ENCODE data around the gene PLCH1. TPM values are rescaled to one million over a fixed set of nuclear protein-coding genes. Genes with fewer than 3 reads are reported as not detected.

Gene PLCH1
- total and polyA plus RNA-seq, 9 of the 15 experiments (the other 6 are each of a cell fraction or from before 2014, with no cell fraction given): 0.17 to 0.62 (median 0.40) TPM

DNA sequence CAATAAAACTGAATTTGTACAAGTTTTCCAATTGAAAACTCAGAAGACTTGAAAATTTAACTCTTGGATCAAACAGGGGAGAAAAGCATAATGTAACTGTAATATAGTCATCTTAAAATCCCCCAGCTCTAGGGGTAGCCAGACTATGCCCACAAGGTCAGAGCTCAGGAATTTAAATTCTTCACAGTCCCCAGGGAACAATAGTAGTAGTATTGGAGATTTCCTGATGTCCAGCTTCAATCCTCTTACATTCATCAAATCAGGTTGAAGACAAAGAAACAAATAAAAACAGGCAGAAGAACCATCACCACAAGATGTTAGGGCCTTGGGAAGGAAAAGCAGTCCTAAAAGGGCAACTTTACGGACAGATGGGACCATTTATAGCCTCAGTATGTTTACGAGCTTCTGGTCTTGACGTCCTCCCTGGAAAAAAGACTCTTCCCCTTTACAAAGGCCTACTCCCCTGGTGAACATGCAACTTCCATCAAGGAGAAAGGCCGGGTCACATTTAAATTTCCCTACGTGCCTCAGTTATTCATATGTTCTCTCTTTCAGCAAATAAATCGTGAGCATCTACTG lies 96.8 kb downstream of the PLCH1 start:
- POLR2A ChIA-PET: interaction anchor here (1.2 kb wide), 1 partner anchor 9 kb away, joined by 3 read pairs; no protein-coding TSS in a partner anchor
- WGBS (ENCODE audit: insufficient coverage, low coverage, missing lambda C conversion rate): 1% methylated on average over 6 of the region's 6 CpGs
- no peak for TF ChIP-seq MAFF (IDR thresholded peaks at IDR 0.05; ENCODE audit: low read length)
- TF ChIP-seq, protein P1, sequence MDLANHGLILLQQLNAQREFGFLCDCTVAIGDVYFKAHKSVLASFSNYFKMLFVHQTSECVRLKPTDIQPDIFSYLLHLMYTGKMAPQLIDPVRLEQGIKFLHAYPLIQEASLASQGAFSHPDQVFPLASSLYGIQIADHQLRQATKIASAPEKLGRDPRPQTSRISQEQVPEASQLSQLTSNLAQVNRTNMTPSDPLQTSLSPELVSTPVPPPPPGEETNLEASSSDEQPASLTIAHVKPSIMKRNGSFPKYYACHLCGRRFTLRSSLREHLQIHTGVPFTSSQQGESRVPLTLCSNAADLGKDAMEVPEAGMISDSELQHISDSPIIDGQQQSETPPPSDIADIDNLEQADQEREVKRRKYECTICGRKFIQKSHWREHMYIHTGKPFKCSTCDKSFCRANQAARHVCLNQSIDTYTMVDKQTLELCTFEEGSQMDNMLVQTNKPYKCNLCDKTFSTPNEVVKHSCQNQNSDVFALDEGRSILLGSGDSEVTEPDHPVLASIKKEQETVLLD (IDR thresholded peaks at IDR 0.05): no peak
- TF ChIP-seq, protein P2, sequence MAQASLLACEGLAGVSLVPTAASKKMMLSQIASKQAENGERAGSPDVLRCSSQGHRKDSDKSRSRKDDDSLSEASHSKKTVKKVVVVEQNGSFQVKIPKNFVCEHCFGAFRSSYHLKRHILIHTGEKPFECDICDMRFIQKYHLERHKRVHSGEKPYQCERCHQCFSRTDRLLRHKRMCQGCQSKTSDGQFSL (CRISPR knock-in tag; IDR thresholded peaks at IDR 0.05): no peak
- TF ChIP-seq, protein P2 (tag; IDR thresholded peaks at IDR 0.05): no peak
- BruUV-seq (replicated peaks): no TSS peak
- no peak overlapping the region for H3K9ac ChIP-seq (ENCODE audit: insufficient read depth in 1 of 2, low read depth in 2 of 2, low read length in 2 of 2)
- FAIRE-seq: no peak
- no peak for ATAC-seq
- no peak overlapping the region for H3K27ac ChIP-seq (ENCODE audit: extremely low read depth, low read depth, low read length)
- no peaks in the 10 kb centered on the region; a peak in 1 of 5 replicates for H3K27me3 ChIP-seq (ENCODE audit: control insufficient read depth in 2 of 2, insufficient read depth in 2 of 2, low read length in 2 of 2)
- no peaks in the 10 kb centered on the region for H3K36me3 ChIP-seq (ENCODE audit: control insufficient read depth, insufficient read depth, low read length)
- H3K9me1 ChIP-seq (ENCODE audit: control insufficient read depth, insufficient read depth, low read length): no peaks in the 10 kb centered on the region
- H4K20me1 ChIP-seq (replicated peaks; ENCODE audit: control insufficient read depth, insufficient read depth, low read length): no peaks in the 10 kb centered on the region
- H3K4me3 ChIP-seq: no peak overlapping the region
- CTCF ChIA-PET (ENCODE audit: low intra/inter-chr PET ratio): no interaction called here
- H2AFZ ChIP-seq (ENCODE audit: low read depth, low read length): no peak overlapping the region
- in situ Hi-C loops (cut with MboI): no loop called here
- no peak for DNase-seq (ENCODE audit: extremely low read depth in 1 of 4, low spot score in 3 of 4)
- H3K4me2 ChIP-seq (ENCODE audit: insufficient read depth, low read length): no peak overlapping the region
- no peaks in the 10 kb centered on the region for H3K9me3 ChIP-seq (replicated peaks; ENCODE audit: control insufficient read depth, insufficient read depth, low read depth, low read length)
- no peaks in the 10 kb centered on the region for H3K4me1 ChIP-seq (replicated peaks in 1 of 2; ENCODE audit: control insufficient read depth in 2 of 2, insufficient read depth in 2 of 2, low read length in 2 of 2)
- intact Hi-C loops (cut with micrococcal nuclease): no loop called here
- H3K79me2 ChIP-seq (ENCODE audit: control insufficient read depth, insufficient read depth, low read length): no peaks in the 10 kb centered on the region

Measured in K562 (cell line).